IPS-18a (cell line): ENCODE results near the gene KIAA1586.
"Not testable (repeated sequence)": the region's sequence is repeated elsewhere in the genome, so short reads cannot be mapped to it uniquely, and the experiment has no call there.

Experiments
- H3K27ac ChIP-seq: one replicate; pipeline ENCODE4 v1.5.1; 2013; ENCODE audit warnings: low read length
- H3K27me3 ChIP-seq: one replicate; pipeline ENCODE4 v1.6.1; 2013; ENCODE audit warnings: mild to moderate bottlenecking, low read length; ENCODE audit not compliant: control insufficient read depth, insufficient read depth
- H3K36me3 ChIP-seq: one replicate; pipeline ENCODE4 v1.6.1; 2013; ENCODE audit warnings: low read depth, low read length; ENCODE audit not compliant: control insufficient read depth
- H3K4me1 ChIP-seq: one replicate; pipeline ENCODE4 v1.6.1; 2013; ENCODE audit warnings: low read depth, low read length; ENCODE audit not compliant: control insufficient read depth
- H3K4me3 ChIP-seq: one replicate; pipeline ENCODE4 v1.5.1; 2013; ENCODE audit warnings: low read length
- H3K9ac ChIP-seq: one replicate; pipeline ENCODE4 v1.6.1; 2013; ENCODE audit warnings: mild to moderate bottlenecking, low read length, moderate library complexity
- H3K9me3 ChIP-seq: one replicate; pipeline ENCODE4 v1.6.1; 2013; ENCODE audit warnings: low read depth, low read length; ENCODE audit not compliant: control insufficient read depth

The KIAA1586 gene, protein sequence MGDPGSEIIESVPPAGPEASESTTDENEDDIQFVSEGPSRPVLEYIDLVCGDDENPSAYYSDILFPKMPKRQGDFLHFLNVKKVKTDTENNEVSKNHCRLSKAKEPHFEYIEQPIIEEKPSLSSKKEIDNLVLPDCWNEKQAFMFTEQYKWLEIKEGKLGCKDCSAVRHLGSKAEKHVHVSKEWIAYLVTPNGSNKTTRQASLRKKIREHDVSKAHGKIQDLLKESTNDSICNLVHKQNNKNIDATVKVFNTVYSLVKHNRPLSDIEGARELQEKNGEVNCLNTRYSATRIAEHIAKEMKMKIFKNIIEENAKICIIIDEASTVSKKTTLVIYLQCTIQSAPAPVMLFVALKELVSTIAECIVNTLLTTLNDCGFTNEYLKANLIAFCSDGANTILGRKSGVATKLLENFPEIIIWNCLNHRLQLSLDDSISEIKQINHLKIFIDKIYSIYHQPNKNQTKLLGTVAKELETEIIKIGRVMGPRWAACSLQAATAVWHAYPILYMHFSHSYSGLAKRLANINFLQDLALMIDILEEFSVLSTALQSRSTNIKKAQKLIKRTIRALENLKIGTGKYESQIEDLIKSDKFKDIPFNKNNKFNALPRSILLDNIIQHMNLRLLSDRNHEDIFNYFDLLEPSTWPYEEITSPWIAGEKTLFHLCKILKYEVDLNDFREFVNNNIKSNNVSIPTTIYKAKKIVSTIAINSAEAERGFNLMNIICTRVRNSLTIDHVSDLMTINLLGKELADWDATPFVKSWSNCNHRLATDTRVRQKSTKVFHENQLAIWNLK

DNA sequence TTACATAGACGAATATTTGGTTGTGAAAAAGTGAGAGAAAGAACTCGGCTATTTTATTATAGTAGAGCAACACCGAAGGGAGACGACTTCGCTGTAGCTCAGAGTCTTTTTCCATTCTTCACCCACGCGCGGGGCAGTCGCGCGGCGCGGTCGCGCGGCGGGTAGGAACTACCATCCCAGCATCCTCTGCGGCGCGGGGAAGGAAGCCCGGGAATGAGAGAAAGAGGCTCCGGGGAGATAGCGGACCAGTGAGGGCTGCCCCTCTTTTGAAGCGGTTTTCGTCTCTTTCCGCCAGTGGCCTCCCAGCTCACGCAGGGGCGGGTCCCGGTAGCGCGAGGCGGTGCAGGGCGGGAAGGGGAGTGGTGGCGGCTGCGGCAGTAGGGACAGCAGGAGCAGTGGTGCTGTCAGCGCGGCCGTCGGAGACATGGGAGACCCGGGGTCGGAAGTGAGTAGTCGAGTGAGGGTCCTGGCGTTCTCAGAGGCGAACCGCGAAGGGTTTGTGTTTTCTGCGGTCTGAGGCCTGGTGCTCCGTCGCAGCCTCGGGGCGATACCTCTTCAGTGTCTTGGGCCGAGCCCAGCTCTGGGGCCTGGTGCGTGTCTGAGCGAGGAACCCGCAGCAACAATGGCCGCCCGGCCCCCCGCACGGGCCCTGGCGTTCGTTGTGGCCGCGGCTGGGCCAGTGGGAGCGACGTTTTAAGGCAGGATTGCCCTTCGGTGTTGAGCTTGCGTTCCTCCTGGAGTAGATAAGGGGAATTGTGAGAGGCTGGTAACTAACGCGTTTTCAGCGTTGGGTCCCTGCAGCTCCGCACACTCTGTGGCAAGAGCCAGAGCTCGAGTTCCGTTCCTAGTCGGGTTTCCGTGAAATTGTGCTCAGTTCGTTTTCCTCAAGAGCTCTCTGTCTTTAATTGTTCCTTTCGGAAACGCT is at the start of gene KIAA1586:
Gene KIAA1586, plus strand, starts transcription at position 362 of the 925 bp plus-strand sequence. Its CDS starts 63 bp downstream, at position 425.
- H3K9ac ChIP-seq: peak within 1 kb of the TSS; percentile 67
- H3K27me3 ChIP-seq, H3K9me3 ChIP-seq, H3K4me1 ChIP-seq: not testable (repeated sequence)
- H3K27ac ChIP-seq: peak within 1 kb of the TSS; percentile 9
- H3K36me3 ChIP-seq: peaks cover 21% of the 10 kb centered on the region
- H3K4me3 ChIP-seq: peak within 1 kb of the TSS; percentile 81

- no peak overlapping the region for H3K27ac ChIP-seq
- H3K9me3 ChIP-seq: peaks cover 4% of the 10 kb centered on the region
- H3K4me3 ChIP-seq: no peak overlapping the region
- no peak overlapping the region for H3K9ac ChIP-seq
- H3K27me3 ChIP-seq: no peaks in the 10 kb centered on the region
- no peaks in the 10 kb centered on the region for H3K4me1 ChIP-seq
- H3K36me3 ChIP-seq: no peaks in the 10 kb centered on the region
Measured at GRCh38 chr6:56999049-56999448, 47.4 kb upstream of the KIAA1586 start.

DNA sequence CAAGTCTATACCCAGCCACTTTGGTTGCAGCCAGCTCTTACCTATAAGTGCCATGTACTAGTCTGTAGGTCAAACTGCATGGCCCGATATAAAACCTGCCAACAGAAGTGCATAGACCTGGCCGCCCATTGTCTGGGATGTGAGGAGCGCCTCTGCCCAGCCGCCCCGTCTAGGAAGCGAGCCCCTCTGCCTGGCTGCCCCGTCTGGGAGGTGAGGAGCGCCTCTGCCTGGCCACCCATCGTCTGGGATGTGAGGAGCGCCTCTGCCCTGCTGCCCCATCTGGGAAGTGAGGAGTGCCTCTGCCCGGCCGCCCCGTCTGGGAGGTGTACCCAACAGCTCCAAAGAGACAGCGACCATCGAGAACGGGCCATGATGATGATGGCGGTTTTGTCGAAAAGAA is 46.7 kb upstream of the KIAA1586 start:
- not testable (repeated sequence) for H3K27me3 ChIP-seq, H3K9ac ChIP-seq, H3K4me1 ChIP-seq, H3K9me3 ChIP-seq, H3K4me3 ChIP-seq, H3K27ac ChIP-seq, H3K36me3 ChIP-seq

- H3K4me3 ChIP-seq: no peak overlapping the region
- peaks cover 4% of the 10 kb centered on the region for H3K9me3 ChIP-seq
- no peak overlapping the region for H3K9ac ChIP-seq
- no peaks in the 10 kb centered on the region for H3K36me3 ChIP-seq
- no peak overlapping the region for H3K27ac ChIP-seq
- H3K4me1 ChIP-seq: no peaks in the 10 kb centered on the region
- H3K27me3 ChIP-seq: no peaks in the 10 kb centered on the region
Measured at GRCh38 chr6:57002197-57002596, 44.3 kb upstream of the KIAA1586 start.

- no peaks in the 10 kb centered on the region for H3K27me3 ChIP-seq
- H3K9ac ChIP-seq: no peak overlapping the region
- H3K36me3 ChIP-seq: no peaks in the 10 kb centered on the region
- H3K27ac ChIP-seq: no peak overlapping the region
- H3K9me3 ChIP-seq: no peaks in the 10 kb centered on the region
- no peak overlapping the region for H3K4me3 ChIP-seq
- H3K4me1 ChIP-seq: no peaks in the 10 kb centered on the region
Measured at GRCh38 chr6:57004292-57004691, 42.2 kb upstream of the KIAA1586 start.

GRCh38 chr6:57006101-57006500 is 40.4 kb upstream of the KIAA1586 start:
- Histone ChIP-seq H3K4me1 (no peaks in the 10 kb centered on the region), H3K36me3 (no peaks in the 10 kb centered on the region), H3K4me3 (no peak overlapping the region), H3K9me3 (no peaks in the 10 kb centered on the region), H3K27ac (no peak overlapping the region), H3K9ac (no peak overlapping the region), H3K27me3 (no peaks in the 10 kb centered on the region)

DNA sequence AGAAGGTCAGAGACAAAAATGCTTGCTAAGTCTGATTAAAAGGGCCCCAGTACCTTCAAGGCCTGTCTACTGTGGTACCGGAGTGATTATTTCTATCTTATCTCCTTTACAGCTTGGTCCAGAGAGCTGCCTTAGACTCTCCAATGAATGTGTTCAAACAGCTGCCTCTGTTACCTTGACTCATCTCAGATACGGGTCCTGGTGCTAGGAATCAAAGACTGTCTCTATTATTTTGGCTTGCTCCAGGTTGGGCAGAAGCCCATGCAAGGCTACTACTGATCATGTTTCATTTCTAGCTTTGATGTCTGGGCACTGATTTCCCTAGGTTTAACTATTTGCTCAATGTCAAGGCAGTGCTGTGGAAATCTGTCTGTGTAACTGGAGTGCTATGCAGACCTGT is 38.4 kb upstream of the KIAA1586 start:
- H3K9ac ChIP-seq, H3K4me1 ChIP-seq, H3K36me3 ChIP-seq, H3K4me3 ChIP-seq, H3K27ac ChIP-seq, H3K27me3 ChIP-seq, H3K9me3 ChIP-seq: not testable (repeated sequence)

DNA sequence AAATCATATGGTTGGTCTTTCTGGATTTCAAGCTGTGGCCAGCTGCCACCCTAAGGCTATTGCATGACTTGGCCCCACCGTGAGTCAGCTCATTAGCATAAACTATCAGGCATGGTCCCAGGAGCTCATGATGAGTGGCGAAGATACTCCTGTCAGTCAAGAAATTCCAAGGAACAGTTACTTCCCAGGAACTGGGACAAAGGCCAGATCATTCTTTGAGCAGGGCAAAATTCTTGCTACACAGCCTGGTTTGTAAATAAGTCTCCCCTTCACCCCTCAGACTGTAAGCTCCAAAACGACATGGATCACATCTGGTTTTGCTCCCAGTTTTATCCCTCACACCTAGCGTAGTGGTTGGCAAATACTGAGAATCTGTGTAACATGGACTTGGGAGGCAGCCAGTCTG is 33.0 kb upstream of the KIAA1586 start:
- H3K9me3 ChIP-seq: no peaks in the 10 kb centered on the region
- no peak overlapping the region for H3K27ac ChIP-seq
- H3K36me3 ChIP-seq: no peaks in the 10 kb centered on the region
- no peaks in the 10 kb centered on the region for H3K27me3 ChIP-seq
- no peak overlapping the region for H3K9ac ChIP-seq
- H3K4me3 ChIP-seq: no peak overlapping the region
- no peaks in the 10 kb centered on the region for H3K4me1 ChIP-seq

DNA sequence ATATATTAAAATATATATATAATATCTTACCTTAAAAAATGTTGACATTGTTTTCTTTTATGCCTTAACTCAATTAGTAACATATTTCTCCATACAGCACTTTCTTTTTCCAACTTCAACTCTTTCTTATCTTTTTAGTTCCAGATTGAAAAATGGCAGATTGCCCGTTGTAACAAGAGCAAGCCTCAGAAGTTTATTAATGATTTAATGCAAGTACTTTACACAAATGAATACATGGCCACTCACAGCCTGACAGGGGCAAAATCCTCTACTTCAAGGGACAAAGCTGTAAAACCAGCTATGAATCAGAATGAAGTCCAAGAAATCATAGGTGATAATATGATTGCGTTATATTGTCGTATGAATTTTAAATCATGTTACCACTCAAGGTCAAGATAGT is 29.4 kb upstream of the KIAA1586 start:
- Histone ChIP-seq H3K4me1 (peaks cover 5% of the 10 kb centered on the region), H3K27ac (no peak overlapping the region), H3K36me3 (no peaks in the 10 kb centered on the region), H3K27me3 (no peaks in the 10 kb centered on the region), H3K4me3 (no peak overlapping the region), H3K9ac (no peak overlapping the region), H3K9me3 (no peaks in the 10 kb centered on the region)

DNA sequence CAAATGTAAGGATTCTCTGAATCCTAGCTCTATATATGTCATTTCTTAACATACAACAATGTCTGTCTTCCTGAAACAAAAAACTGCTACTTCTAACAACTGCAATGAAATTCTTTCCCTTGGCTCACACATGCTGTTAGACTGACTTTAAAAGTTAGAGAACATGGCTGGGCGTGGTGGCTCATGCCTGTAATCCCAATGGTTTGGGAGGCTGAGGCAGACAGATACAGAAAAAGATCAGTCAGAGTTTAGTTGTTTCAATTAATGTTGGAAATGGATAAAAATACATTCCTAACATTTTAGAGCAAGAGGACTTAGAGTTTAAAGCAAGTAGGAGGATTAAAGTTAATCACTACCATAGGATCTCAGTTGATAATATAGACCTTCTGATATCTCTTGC is 28.7 kb upstream of the KIAA1586 start:
- Histone ChIP-seq H3K27ac (no peak overlapping the region), H3K4me3 (no peak overlapping the region), H3K36me3 (no peaks in the 10 kb centered on the region), H3K4me1 (peaks cover 5% of the 10 kb centered on the region), H3K27me3 (no peaks in the 10 kb centered on the region), H3K9ac (no peak overlapping the region), H3K9me3 (no peaks in the 10 kb centered on the region)

DNA sequence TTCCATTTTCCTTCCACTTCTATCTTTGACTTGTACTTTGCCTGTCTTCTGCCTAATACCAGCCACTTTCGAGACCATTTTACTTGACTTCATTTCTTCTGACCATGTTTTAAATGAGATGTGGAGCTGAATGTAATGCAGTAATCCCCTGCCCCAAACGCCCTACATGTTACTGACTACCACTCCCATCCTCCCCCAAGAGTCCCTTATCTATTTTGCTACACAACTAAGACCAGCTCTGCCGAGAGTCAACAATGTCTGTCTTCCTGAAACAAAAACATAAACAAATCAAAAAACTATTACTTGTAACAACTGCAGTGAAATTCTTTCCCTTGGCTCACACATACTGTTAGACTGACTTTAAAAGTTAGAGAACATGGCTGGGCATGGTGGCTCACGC is 27.1 kb upstream of the KIAA1586 start:
- Histone ChIP-seq H3K4me3 (no peak overlapping the region), H3K27me3 (no peaks in the 10 kb centered on the region), H3K9ac (no peak overlapping the region), H3K36me3 (no peaks in the 10 kb centered on the region), H3K9me3 (no peaks in the 10 kb centered on the region), H3K27ac (no peak overlapping the region), H3K4me1 (peaks cover 19% of the 10 kb centered on the region)
